Measurements from ENCODE around the gene ACTL7A. TPM values are rescaled to one million over a fixed set of nuclear protein-coding genes. Genes with fewer than 3 reads are reported as not detected.
"Not testable (repeated sequence)": the region's sequence is repeated elsewhere in the genome, so short reads cannot be mapped to it uniquely, and the experiment has no call there.

Gene ACTL7A
- total and polyA plus RNA-seq, 11 donors = not detected

DNA sequence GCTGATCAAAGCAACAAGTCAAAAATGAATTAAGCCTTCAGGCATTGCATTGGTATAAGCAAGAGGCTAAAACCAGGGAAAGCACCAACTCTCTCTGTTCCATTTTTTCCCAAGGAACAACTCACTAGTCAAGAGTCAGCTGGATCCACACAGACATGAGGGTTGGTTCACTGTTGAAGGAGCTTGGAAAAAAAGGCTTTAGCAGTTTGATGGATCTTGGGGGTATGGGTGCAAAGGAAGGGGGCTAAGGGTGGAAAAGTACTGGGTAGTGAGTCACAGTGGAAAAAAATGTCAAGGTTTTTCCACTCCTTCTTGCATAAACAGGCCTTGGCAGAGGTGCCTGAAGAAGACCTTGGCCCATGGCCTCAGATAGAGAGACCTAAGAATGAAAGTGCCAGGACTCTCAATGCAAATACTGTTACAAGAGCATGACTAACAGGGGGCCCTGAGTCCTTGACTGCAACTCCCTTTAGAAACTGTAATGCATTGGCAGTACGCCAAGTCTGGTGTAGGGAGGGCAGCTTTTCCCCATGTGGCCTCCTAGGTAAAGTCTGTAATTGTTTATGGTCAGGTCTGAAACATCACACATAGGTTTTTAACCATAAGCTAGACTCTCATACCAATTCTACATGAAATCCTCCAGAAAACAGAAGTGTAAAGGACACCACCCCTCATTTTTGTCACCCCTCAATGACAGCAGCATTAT is 23.7 kb downstream of the ACTL7A start:
- WGBS, 4 donors = 27 to 58% (median 43%) methylated on average over 1 of the region's 1 CpG

DNA sequence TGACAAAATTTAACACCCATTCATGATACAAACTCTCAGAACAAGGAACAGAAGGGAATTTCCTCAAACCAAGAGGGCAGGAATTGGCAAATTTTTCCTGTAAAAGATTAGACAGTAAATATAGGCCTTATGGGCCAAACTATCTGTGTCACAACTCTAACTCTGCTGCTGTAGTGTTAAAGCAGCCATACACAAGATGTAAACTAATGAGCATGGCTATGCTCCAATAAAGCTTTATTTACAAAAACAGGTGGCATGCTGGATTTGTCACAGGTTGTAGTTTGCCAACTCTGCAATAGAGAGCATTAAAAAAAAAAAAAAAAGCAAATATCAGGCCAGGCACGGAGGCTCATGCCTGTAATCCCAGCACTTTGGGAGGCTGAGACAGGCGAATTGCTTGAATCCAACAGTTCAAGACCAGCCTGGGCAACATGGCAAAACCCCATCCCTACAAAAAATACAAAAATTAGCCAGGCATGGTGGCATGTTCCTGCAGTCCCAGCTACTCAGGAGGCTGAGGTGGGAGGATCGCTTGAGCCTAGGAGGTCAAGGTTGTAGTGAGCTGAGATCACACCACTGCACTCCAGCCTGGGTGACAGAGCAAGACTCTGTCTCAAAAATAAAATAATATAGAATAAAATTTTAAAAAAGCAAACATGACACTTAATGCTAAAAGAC is 24.7 kb downstream of the ACTL7A start:
- not testable (repeated sequence) for H3K27ac ChIP-seq, H3K27me3 ChIP-seq, DNase-seq, ATAC-seq, H3K9me3 ChIP-seq, H3K4me3 ChIP-seq
- 88 to 95% (median 94%) methylated on average over 3 of the region's 3 CpGs for WGBS, 4 donors
- intact Hi-C loops (cut with DNase I) = loop anchor here in 3 of 10 donors (5.0 to 10.0 kb wide), 2 partner anchors 436 to 438 kb away; partner anchors contain the start of gene EPB41L4B (in 3 of the 3)
- H3K4me1 ChIP-seq = peaks cover 0 to 24% (median 2%) of the 10 kb centered on the region in 12 donors
- peaks cover 0 to 97% (median 68%) of the 10 kb centered on the region in 9 donors for H3K36me3 ChIP-seq

More for the DNA sequence above, 23.7 kb downstream of the ACTL7A start:
- H3K9me3 ChIP-seq = peaks cover 0 to 6% (median 0%) of the 10 kb centered on the region in 12 donors
- peaks cover 0 to 23% (median 2%) of the 10 kb centered on the region in 12 donors for H3K4me1 ChIP-seq
- H3K36me3 ChIP-seq = peaks cover 0 to 97% (median 68%) of the 10 kb centered on the region in 9 donors
- ATAC-seq = peak in 3 of 4 donors; percentile 47 to 76 (median 67)
- no peak overlapping the region for H3K4me3 ChIP-seq
- intact Hi-C loops (cut with DNase I) = loop anchor here in 3 of 10 donors (5.0 to 10.0 kb wide), 2 partner anchors 437 to 439 kb away; partner anchors contain the start of gene EPB41L4B (in 3 of the 3)
- TF ChIP-seq, protein P1, sequence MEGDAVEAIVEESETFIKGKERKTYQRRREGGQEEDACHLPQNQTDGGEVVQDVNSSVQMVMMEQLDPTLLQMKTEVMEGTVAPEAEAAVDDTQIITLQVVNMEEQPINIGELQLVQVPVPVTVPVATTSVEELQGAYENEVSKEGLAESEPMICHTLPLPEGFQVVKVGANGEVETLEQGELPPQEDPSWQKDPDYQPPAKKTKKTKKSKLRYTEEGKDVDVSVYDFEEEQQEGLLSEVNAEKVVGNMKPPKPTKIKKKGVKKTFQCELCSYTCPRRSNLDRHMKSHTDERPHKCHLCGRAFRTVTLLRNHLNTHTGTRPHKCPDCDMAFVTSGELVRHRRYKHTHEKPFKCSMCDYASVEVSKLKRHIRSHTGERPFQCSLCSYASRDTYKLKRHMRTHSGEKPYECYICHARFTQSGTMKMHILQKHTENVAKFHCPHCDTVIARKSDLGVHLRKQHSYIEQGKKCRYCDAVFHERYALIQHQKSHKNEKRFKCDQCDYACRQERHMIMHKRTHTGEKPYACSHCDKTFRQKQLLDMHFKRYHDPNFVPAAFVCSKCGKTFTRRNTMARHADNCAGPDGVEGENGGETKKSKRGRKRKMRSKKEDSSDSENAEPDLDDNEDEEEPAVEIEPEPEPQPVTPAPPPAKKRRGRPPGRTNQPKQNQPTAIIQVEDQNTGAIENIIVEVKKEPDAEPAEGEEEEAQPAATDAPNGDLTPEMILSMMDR (IDR thresholded peaks at IDR 0.05) = no peak
- no peak for TF ChIP-seq POLR2A (IDR thresholded peaks at IDR 0.05)
- DNase-seq = peak in 1 of 5 donors; percentile 26
- H3K27ac ChIP-seq = no peak overlapping the region
- H3K27me3 ChIP-seq = no peaks in the 10 kb centered on the region

- Histone ChIP-seq H3K9me3 (peaks cover 0 to 6% (median 0%) of the 10 kb centered on the region in 12 donors), H3K36me3 (peaks cover 0 to 97% (median 83%) of the 10 kb centered on the region in 9 donors), H3K4me3 (no peak overlapping the region), H3K4me1 (peaks cover 0 to 24% (median 2%) of the 10 kb centered on the region in 12 donors), H3K27me3 (no peaks in the 10 kb centered on the region), H3K27ac (peak overlapping the region in 4 of 12 donors; percentile 11 to 34 (median 26))
- ATAC-seq (peak; percentile 59 to 81 (median 71)), DNase-seq (no peak)
- TF ChIP-seq, protein P1 (IDR thresholded peaks at IDR 0.05) = peak in 10 of 12 donors; percentile 12 to 51 (median 32)
- TF ChIP-seq POLR2A (IDR thresholded peaks at IDR 0.05) = no peak
- 56 to 67% (median 58%) methylated on average over 4 of the region's 4 CpGs for WGBS, 4 donors
- intact Hi-C loops (cut with DNase I) = loop anchor here in 5 of 10 donors (2.0 to 10.0 kb wide), 3 partner anchors 427 to 435 kb away; partner anchors contain the start of gene EPB41L4B (in 4 of the 5)
These were observed 27.6 kb downstream of the ACTL7A start for GRCh38 chr9:108889649-108890067.

DNA sequence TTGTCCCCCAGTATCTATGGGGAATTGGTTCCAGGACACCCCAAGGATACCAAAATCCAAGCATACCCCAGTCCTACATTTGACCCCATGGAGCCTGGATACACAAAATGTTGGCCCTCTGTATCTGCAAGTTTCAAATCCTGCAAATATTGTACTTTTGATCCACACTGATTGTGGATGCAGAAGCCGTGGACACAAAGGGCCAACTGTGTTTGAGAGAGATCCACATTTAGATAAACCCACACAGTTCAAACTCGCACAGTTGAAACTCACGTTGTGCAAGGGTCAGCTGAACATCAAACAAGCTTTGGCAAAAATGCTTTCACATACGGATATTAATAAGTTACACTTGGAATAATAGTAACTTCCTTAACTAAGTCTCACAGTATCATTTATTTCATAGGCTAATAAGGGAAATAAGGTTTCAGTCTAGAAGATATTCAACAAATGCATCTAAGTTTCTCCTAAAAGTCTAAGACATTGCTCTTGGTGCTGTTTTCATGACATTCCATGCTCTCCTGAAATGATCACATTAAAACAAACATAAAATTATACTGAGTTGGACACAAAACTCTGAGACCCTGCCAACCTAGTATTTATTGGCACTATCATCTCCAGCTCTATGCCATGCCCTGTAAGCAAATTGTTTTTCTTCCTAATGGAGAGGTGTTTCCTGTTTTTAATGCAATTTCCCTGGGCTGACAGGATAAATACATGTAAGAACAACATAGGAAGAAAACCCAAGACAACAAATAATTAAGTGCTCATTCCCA is 32.3 kb downstream of the ACTL7A start:
- no peak for ATAC-seq
- no peaks in the 10 kb centered on the region for H3K9me3 ChIP-seq
- 89 to 94% (median 93%) methylated on average over 4 of the region's 4 CpGs for WGBS, 4 donors
- intact Hi-C loops (cut with DNase I) = loop anchor here in 1 of 10 donors (10.0 kb wide), 1 partner anchor 430 kb away; the partner anchor contains the start of gene EPB41L4B
- no peaks in the 10 kb centered on the region for H3K27me3 ChIP-seq
- H3K4me1 ChIP-seq = peaks cover 0 to 9% (median 0%) of the 10 kb centered on the region in 12 donors
- DNase-seq = no peak
- no peak overlapping the region for H3K4me3 ChIP-seq
- H3K27ac ChIP-seq = no peak overlapping the region
- no peak for TF ChIP-seq POLR2A (IDR thresholded peaks at IDR 0.05)
- peaks cover 0 to 100% (median 98%) of the 10 kb centered on the region in 9 donors for H3K36me3 ChIP-seq
